ENCODE results near the gene MYO1G. TPM values are rescaled to one million over a fixed set of nuclear protein-coding genes. Genes with fewer than 3 reads are reported as not detected.

MYO1G gene
- total RNA-seq, 1 experiment from 2014 or later, result 0.46 TPM

- ATAC-seq, result no peak
- ChIA-PET POLR2A (no interaction called here), CTCF (interaction anchor here (0.8 to 2.0 kb wide), 5 partner anchors 9 to 122 kb away, joined by 3 to 13 read pairs (median 4); partner anchors contain the start of gene TBRG4)
- Mint-ChIP-seq H3K27ac (peak overlapping the region; percentile 79; the same call in 1 of the 2 replicates), H3K27me3 (ENCODE audit: low read depth) (no peaks in the 10 kb centered on the region; the same call in 1 of the 2 replicates), H3K4me3 (no peak overlapping the region), H3K4me1 (peaks cover 21% of the 10 kb centered on the region), H3K36me3 (peaks cover 21% of the 10 kb centered on the region), H3K9me3 (peaks cover 5% of the 10 kb centered on the region)
- no peak for DNase-seq (ENCODE audit: low spot score)
- no peak for TF ChIP-seq ZNF425 (CRISPR knock-in tag; conservative IDR thresholded peaks at IDR 0.05)
- TF ChIP-seq SMAD3 (CRISPR knock-in tag; IDR thresholded peaks at IDR 0.05; ENCODE audit: borderline replicate concordance), result no peak
- TF ChIP-seq TCF7 (CRISPR knock-in tag; IDR thresholded peaks at IDR 0.05; ENCODE audit: low read depth), result no peak
- TF ChIP-seq ETV6 (CRISPR knock-in tag; IDR thresholded peaks at IDR 0.05), result no peak
- TF ChIP-seq SP1 (CRISPR knock-in tag; conservative IDR thresholded peaks at IDR 0.05), result no peak
- TF ChIP-seq CREM (CRISPR knock-in tag; IDR thresholded peaks at IDR 0.05), result no peak
- no peak for TF ChIP-seq ATF2 (CRISPR knock-in tag; IDR thresholded peaks at IDR 0.05; ENCODE audit: borderline replicate concordance, low read depth)
- no peak for TF ChIP-seq CBFB (CRISPR knock-in tag; IDR thresholded peaks at IDR 0.05; ENCODE audit: low read depth)
- TF ChIP-seq E2F4 (CRISPR knock-in tag; IDR thresholded peaks at IDR 0.05; ENCODE audit: borderline replicate concordance, low read depth), result no peak
- no peak for TF ChIP-seq GABPB1 (CRISPR knock-in tag; IDR thresholded peaks at IDR 0.05)
- no peak for TF ChIP-seq FOXP1 (CRISPR knock-in tag; IDR thresholded peaks at IDR 0.05; ENCODE audit: borderline replicate concordance)
- no peak for TF ChIP-seq ZNF317 (CRISPR knock-in tag; IDR thresholded peaks at IDR 0.05; ENCODE audit: borderline replicate concordance, low read depth)
- TF ChIP-seq CDX4 (CRISPR knock-in tag; IDR thresholded peaks at IDR 0.05; ENCODE audit: borderline replicate concordance), result no peak
- TF ChIP-seq GRHL2 (CRISPR knock-in tag; IDR thresholded peaks at IDR 0.05; ENCODE audit: insufficient replicate concordance, severe bottlenecking), result no peak
Measured at GRCh38 chr7:44990109-44991023, 11.6 kb upstream of the MYO1G start.

GRCh38 chr7:44989132-44989531, 10.3 kb upstream of the MYO1G start:
- H3K27me3 Mint-ChIP-seq (ENCODE audit: low read depth), result no peaks in the 10 kb centered on the region; the same call in 1 of the 2 replicates
- POLR2A ChIA-PET, result no interaction called here
- ATAC-seq (no peak), DNase-seq (ENCODE audit: low spot score) (no peak)
- H3K4me1 Mint-ChIP-seq, result peaks cover 33% of the 10 kb centered on the region
- peak overlapping the region; percentile 7; the same call in 1 of the 2 replicates for H3K27ac Mint-ChIP-seq
- CTCF ChIA-PET, result interaction anchor here (0.7 to 1.7 kb wide), 5 partner anchors 10 to 123 kb away, joined by 3 to 5 read pairs (median 4); partner anchors contain the start of gene TBRG4
- H3K9me3 Mint-ChIP-seq, result peaks cover 5% of the 10 kb centered on the region
- H3K36me3 Mint-ChIP-seq, result peaks cover 33% of the 10 kb centered on the region
- H3K4me3 Mint-ChIP-seq, result no peak overlapping the region
- TF ChIP-seq ZNF263 (CRISPR knock-in tag; IDR thresholded peaks at IDR 0.05; ENCODE audit: low read depth), result no peak
- TF ChIP-seq GTF2I (CRISPR knock-in tag; conservative IDR thresholded peaks at IDR 0.05), result no peak
